Prostate gland (tissue), 2 donors: ENCODE data around the gene FMN1.

Experiments used
- CTCF ChIP-seq, 4 experiments: fragments of 200-600 bp in 2 of 4; fragments of 450-650 bp in 2 of 4; sonication (generic) in 2 of 4; IDR thresholded peaks; 1 replicate in 3 of 4; 2 replicates in 1 of 4; pipeline ENCODE4 v1.5.1; 2016 to 2019; ENCODE audit warnings: antibody characterized with exemption in 4 of 4, mild to moderate bottlenecking in 2 of 4, moderate library complexity in 2 of 4
- POLR2AphosphoS5 ChIP-seq: sonication (generic); formaldehyde crosslinking; IDR thresholded peaks from one replicate; pipeline ENCODE4 v1.6.1; 2017; ENCODE audit warnings: antibody characterized with exemption

GRCh38 chr15:32943711-32944110 lies 250.8 kb downstream of the FMN1 start:
- no peak for TF ChIP-seq CTCF (IDR thresholded peaks at IDR 0.05)
- TF ChIP-seq POLR2AphosphoS5 = no peak
